ENCODE results near the gene SMCHD1.
"Not testable (repeated sequence)": the region's sequence is repeated elsewhere in the genome, so short reads cannot be mapped to it uniquely, and the experiment has no call there.

Gene SMCHD1

GRCh38 chr18:2657788-2658458 lies 2.4 kb downstream of the SMCHD1 start:
- DNase-seq (ENCODE audit: low spot score), result no peak

GRCh38 chr18:2660849-2661248 lies 5.3 kb downstream of the SMCHD1 start:
- not testable (repeated sequence) for DNase-seq (ENCODE audit: low spot score)

GRCh38 chr18:2662288-2662687 lies 6.8 kb downstream of the SMCHD1 start:
- DNase-seq (ENCODE audit: low spot score), result not testable (repeated sequence)

- DNase-seq (ENCODE audit: low spot score), result no peak
These were observed 7.5 kb downstream of the SMCHD1 start for GRCh38 chr18:2662990-2663389.

- no peak for DNase-seq (ENCODE audit: low spot score)
These were observed 16.9 kb downstream of the SMCHD1 start for GRCh38 chr18:2672410-2672809.

- DNase-seq (ENCODE audit: low spot score), result no peak
These were observed 17.3 kb downstream of the SMCHD1 start for GRCh38 chr18:2672872-2673271.

GRCh38 chr18:2678933-2679332 lies 23.4 kb downstream of the SMCHD1 start:
- DNase-seq (ENCODE audit: low spot score), result not testable (repeated sequence)

GRCh38 chr18:2680216-2680792 lies 24.8 kb downstream of the SMCHD1 start:
- no peak for DNase-seq (ENCODE audit: low spot score)

- no peak for DNase-seq (ENCODE audit: low spot score)
These were observed 26.6 kb downstream of the SMCHD1 start for GRCh38 chr18:2681993-2682603.

- DNase-seq (ENCODE audit: low spot score), result no peak
These were observed 27.5 kb downstream of the SMCHD1 start for GRCh38 chr18:2683055-2683454.

GRCh38 chr18:2686349-2686968 lies 30.9 kb downstream of the SMCHD1 start:
- DNase-seq (ENCODE audit: low spot score), result no peak

GRCh38 chr18:2687390-2688001 lies 32.0 kb downstream of the SMCHD1 start:
- no peak for DNase-seq (ENCODE audit: low spot score)

GRCh38 chr18:2692508-2692907 lies 37.0 kb downstream of the SMCHD1 start:
- no peak for DNase-seq (ENCODE audit: low spot score)

- DNase-seq (ENCODE audit: low spot score), result no peak
These were observed 41.7 kb downstream of the SMCHD1 start for GRCh38 chr18:2697184-2697583.

- no peak for DNase-seq (ENCODE audit: low spot score)
These were observed 43.5 kb downstream of the SMCHD1 start for GRCh38 chr18:2699001-2699400.

- DNase-seq (ENCODE audit: low spot score), result no peak
These were observed 49.0 kb downstream of the SMCHD1 start for GRCh38 chr18:2704541-2704940.

- no peak for DNase-seq (ENCODE audit: low spot score)
These were observed 51.4 kb downstream of the SMCHD1 start for GRCh38 chr18:2706903-2707302.

GRCh38 chr18:2707551-2708168 lies 52.1 kb downstream of the SMCHD1 start:
- no peak for DNase-seq (ENCODE audit: low spot score)

- no peak for DNase-seq (ENCODE audit: low spot score)
These were observed 53.8 kb downstream of the SMCHD1 start for GRCh38 chr18:2709316-2709715.

- no peak for DNase-seq (ENCODE audit: low spot score)
These were observed 58.6 kb downstream of the SMCHD1 start for GRCh38 chr18:2714140-2714539.

- DNase-seq (ENCODE audit: low spot score), result no peak
These were observed 60.5 kb downstream of the SMCHD1 start for GRCh38 chr18:2715990-2716389.
